Ascending aorta (tissue), 2 donors: ENCODE measurements around the gene BTBD17. TPM values are rescaled to one million over a fixed set of nuclear protein-coding genes. Genes with fewer than 3 reads are reported as not detected.

ENCODE experiments used
- DNase-seq, 2 donors: peaks; one replicate each; pipeline ENCODE4 v3.0.0-alpha.2; 2019; ENCODE audit warnings: low spot score in 2 of 2
- H3K27ac ChIP-seq, 2 donors: fragments of 200-600 bp; sonication (generic); one replicate each; pipeline ENCODE4 v1.5.1; 2016 to 2017; ENCODE audit warnings: mild to moderate bottlenecking in 1 of 2
- H3K27me3 ChIP-seq: fragments of 200-600 bp; sonication (generic); one replicate; pipeline ENCODE4 v1.5.1; 2017
- H3K36me3 ChIP-seq, 2 donors: fragments of 200-600 bp; sonication (generic); one replicate each; pipeline ENCODE4 v1.5.1; 2016
- H3K4me1 ChIP-seq, 2 donors: fragments of 200-600 bp; sonication (generic); one replicate each; pipeline ENCODE4 v1.5.1; 2016 to 2017; ENCODE audit warnings: mild to moderate bottlenecking in 1 of 2
- H3K4me3 ChIP-seq, 2 donors: fragments of 200-600 bp; sonication (generic); one replicate each; pipeline ENCODE4 v1.5.1; 2016 to 2017; ENCODE audit warnings: mild to moderate bottlenecking in 1 of 2
- H3K9me3 ChIP-seq, 2 donors: fragments of 200-600 bp; sonication (generic); one replicate each; pipeline ENCODE4 v1.5.1; 2016
- intact Hi-C: fragments of 100-400 bp; cut with DNase I; formaldehyde crosslinking; loops from one replicate; pipeline ENCODE4 v1.15.1; 2023
- total RNA-seq: library from RNA; depleted of rRNA; stranded (reverse); fragments of >200 nt; gene quantifications from one replicate; pipeline ENCODE4 v1.1.0, GENCODE V29; 2016
- TF ChIP-seq, protein P1 (sequence below), 3 experiments: fragments of 200-600 bp in 2 of 3; fragments of 450-650 bp in 1 of 3; sonication (generic) in 2 of 3; IDR thresholded peaks; one replicate each; pipeline ENCODE4 v1.5.1; 2016 to 2019; ENCODE audit warnings: antibody characterized with exemption in 3 of 3, mild to moderate bottlenecking in 1 of 3, moderate library complexity in 1 of 3

Gene BTBD17
- total RNA-seq, 1 donor from 2014 or later = not detected

DNA sequence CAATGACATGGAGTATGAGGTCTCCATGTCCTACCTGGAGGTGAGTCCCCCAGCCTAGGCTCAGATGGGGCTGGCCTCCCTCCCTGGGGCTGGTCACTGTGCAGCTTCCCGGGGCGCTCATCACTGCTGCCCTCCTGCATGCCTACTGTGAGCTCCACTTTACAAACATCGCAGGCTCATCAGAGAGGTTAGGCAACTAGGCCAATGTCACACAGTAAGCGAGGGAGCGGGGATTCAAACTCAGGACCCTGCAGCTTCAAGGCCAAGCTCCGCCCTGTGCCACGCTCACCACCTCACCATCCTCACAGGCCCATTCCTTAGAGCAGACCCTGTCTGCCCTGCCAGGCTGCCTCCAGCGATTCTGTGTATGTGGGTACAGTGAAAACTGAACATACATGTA is 18.5 kb downstream of the BTBD17 start:
- DNase-seq = no peak
- H3K9me3 ChIP-seq = no peaks in the 10 kb centered on the region
- intact Hi-C loops = no loop called here
- TF ChIP-seq, protein P1, sequence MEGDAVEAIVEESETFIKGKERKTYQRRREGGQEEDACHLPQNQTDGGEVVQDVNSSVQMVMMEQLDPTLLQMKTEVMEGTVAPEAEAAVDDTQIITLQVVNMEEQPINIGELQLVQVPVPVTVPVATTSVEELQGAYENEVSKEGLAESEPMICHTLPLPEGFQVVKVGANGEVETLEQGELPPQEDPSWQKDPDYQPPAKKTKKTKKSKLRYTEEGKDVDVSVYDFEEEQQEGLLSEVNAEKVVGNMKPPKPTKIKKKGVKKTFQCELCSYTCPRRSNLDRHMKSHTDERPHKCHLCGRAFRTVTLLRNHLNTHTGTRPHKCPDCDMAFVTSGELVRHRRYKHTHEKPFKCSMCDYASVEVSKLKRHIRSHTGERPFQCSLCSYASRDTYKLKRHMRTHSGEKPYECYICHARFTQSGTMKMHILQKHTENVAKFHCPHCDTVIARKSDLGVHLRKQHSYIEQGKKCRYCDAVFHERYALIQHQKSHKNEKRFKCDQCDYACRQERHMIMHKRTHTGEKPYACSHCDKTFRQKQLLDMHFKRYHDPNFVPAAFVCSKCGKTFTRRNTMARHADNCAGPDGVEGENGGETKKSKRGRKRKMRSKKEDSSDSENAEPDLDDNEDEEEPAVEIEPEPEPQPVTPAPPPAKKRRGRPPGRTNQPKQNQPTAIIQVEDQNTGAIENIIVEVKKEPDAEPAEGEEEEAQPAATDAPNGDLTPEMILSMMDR (IDR thresholded peaks at IDR 0.05) = no peak
- no peaks in the 10 kb centered on the region for H3K4me1 ChIP-seq
- H3K27ac ChIP-seq = no peak overlapping the region
- no peak overlapping the region for H3K4me3 ChIP-seq
- H3K36me3 ChIP-seq = no peaks in the 10 kb centered on the region
- H3K27me3 ChIP-seq = no peaks in the 10 kb centered on the region

DNA sequence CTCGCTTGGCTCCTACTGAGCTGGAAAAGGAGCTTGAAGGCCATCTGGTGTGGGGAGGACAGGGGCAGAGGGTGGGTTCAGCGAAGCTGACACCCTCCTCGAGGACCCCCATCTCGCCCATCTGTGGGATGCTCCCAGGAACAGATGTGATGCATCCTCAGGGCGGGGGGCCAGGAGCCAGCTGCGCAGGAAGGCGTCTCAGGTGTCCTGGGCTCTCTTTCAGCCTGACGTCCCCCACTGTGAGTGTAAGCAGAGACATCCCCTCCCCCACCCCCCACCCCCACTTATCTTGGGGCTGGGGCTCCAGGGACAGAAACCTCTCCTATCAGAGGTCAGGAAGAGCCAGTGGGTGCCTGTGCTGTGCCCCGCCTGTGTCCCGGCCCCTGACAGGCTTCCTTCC is 19.4 kb downstream of the BTBD17 start:
- no peak for DNase-seq
- H3K27ac ChIP-seq = no peak overlapping the region
- H3K36me3 ChIP-seq = no peaks in the 10 kb centered on the region
- H3K9me3 ChIP-seq = no peaks in the 10 kb centered on the region
- H3K27me3 ChIP-seq = no peaks in the 10 kb centered on the region
- H3K4me3 ChIP-seq = no peak overlapping the region
- intact Hi-C loops = no loop called here
- TF ChIP-seq, protein P1 (IDR thresholded peaks at IDR 0.05) = no peak
- no peaks in the 10 kb centered on the region for H3K4me1 ChIP-seq

DNA sequence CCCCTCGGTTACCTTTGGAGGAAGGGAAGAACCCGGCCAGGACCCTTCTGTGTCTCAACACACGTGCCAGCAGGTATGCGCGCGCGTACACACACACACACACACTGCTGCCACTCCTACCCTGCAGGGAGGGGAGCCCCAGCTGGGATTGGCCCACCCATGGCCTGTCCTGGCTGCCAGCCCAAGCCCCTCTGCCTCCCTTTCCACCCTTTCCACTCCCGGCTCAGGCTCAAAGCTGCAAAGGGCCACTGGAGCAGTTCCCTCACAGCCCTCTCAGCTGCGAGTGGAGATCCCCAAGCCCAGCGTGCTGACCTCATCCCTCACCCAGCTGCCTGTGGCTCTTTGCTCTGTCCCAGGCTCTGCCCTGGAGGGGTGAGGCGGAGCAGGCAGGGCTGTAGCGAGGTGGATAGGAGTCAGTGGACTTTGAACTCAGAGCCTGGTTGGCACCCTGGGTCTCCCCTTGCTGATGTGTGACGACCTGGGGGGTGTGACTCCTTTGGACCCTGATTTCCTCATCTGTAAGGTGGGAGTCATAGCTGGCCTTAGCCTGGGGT is 21.1 kb downstream of the BTBD17 start:
- H3K27ac ChIP-seq = no peak overlapping the region
- no peaks in the 10 kb centered on the region for H3K36me3 ChIP-seq
- no peak overlapping the region for H3K4me3 ChIP-seq
- H3K27me3 ChIP-seq = no peaks in the 10 kb centered on the region
- H3K4me1 ChIP-seq = no peaks in the 10 kb centered on the region
- intact Hi-C loops = no loop called here
- DNase-seq = no peak
- TF ChIP-seq, protein P1 (IDR thresholded peaks at IDR 0.05) = no peak
- no peaks in the 10 kb centered on the region for H3K9me3 ChIP-seq

DNA sequence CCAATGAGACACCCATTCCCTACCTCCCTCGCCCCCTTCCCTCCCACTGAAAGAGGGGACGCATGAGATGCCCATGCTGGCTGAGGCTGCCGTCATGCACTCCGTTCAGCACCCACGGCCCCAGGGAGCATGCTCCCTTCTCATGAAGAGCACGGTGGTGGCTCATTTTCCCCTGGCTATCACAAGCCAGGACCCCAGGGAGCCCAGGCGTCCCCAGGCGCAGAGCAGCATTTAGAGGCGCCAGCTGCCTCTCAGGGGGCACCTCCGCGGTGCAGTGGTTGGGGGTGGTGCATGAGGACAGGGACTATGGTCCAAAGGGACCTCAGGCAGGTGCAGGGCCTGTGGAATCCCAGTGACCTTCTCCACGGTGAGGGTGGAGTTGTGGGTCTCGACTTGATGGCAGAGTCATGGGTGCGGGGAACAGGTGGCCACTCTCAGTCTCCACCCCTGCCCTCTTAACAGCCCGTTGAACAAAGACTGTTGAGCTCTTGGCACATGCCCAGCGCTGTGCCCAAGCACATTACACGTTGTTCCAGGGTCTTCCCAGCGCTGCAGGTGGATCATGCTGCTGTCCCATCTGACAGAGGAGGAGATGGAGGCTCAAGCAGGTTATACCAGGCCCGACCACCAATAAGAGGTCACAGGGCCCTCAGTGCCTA is 22.0 kb downstream of the BTBD17 start:
- DNase-seq = no peak
- intact Hi-C loops = no loop called here
- no peak overlapping the region for H3K27ac ChIP-seq
- no peaks in the 10 kb centered on the region for H3K9me3 ChIP-seq
- no peak overlapping the region for H3K4me3 ChIP-seq
- H3K27me3 ChIP-seq = no peaks in the 10 kb centered on the region
- no peaks in the 10 kb centered on the region for H3K4me1 ChIP-seq
- no peaks in the 10 kb centered on the region for H3K36me3 ChIP-seq
- TF ChIP-seq, protein P1 (IDR thresholded peaks at IDR 0.05) = no peak

DNA sequence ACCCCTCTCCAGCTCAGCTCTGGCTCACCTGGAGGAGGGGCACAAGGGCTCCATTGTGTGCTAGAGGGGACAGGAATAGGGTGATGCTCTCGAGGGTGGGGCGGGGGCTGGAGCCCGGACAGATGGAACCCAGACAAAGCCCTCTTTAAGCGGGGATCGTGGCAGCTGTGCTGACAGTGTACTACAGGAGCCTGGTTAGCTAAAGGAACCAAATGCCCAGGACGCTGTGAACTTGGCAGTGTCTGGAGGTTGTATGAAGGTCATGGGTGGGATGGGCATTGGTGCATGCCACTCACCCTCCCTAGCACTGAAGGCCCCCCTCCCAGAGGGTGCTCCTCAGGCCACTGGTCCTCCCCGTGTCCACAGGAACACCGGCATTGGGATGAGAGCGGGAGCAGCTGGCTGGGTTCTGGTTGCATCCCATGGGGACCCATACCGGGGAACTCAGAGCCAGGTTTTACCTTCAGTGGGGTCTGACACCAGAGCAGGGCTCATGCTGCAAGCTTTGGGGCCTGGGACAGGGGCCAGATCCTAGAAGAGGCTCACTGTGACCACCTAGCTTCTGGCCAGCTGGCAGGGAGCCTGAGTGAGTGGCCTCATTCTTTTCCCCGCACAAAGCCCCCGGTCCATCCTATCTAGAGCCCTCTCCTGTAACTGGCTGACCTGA is 23.7 kb downstream of the BTBD17 start:
- Histone ChIP-seq H3K4me1 (no peaks in the 10 kb centered on the region), H3K36me3 (no peaks in the 10 kb centered on the region), H3K27me3 (no peaks in the 10 kb centered on the region), H3K27ac (no peak overlapping the region), H3K9me3 (no peaks in the 10 kb centered on the region), H3K4me3 (no peak overlapping the region)
- intact Hi-C loops = no loop called here
- no peak for DNase-seq
- TF ChIP-seq, protein P1 (IDR thresholded peaks at IDR 0.05) = no peak
